ENCODE measurements around the gene WWP2. TPM values are rescaled to one million over a fixed set of nuclear protein-coding genes. Genes with fewer than 3 reads are reported as not detected.

WWP2 gene
- total RNA-seq, 1 donor from 2014 or later: 26.8 TPM

DNA sequence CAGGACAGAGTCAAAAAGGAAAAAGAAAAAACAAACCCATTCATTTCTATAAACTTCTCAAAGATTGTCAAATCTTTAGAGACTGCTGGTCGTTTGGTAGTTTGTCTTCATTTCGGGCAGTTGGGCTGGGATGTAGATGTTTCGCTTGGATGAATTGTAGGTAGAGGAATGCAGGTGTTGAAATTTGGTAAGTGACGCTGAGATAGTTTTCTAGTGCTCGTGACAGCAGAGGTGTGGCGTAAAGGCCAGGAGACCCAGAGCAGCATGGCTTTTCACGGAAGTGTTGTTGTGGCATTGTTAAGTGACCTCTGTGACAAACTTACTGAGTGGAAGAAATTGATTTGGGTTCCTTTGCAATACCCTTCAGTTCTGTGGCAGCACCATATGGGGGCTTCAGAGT lies 110.8 kb downstream of the WWP2 start:
- Histone ChIP-seq H3K4me1 (no peaks in the 10 kb centered on the region), H2AFZ (replicated peaks) (no peak overlapping the region), H3K36me3 (no peaks in the 10 kb centered on the region), H3K79me2 (ENCODE audit: low read depth) (no peaks in the 10 kb centered on the region), H3K4me3 (no peak overlapping the region), H3F3A (ENCODE audit: low read depth) (no peaks in the 10 kb centered on the region), H3K27ac (no peak overlapping the region), H3K9ac (no peak overlapping the region), H3K27me3 (no peaks in the 10 kb centered on the region), H3K4me2 (no peak overlapping the region), H3K9me3 (ENCODE audit: low read depth) (peaks cover 2% of the 10 kb centered on the region), H4K20me1 (ENCODE audit: low read depth) (no peaks in the 10 kb centered on the region)
- H3K9me3 Mint-ChIP-seq: peaks cover 12% of the 10 kb centered on the region
- peaks cover 2% of the 10 kb centered on the region for H3K27me3 Mint-ChIP-seq (ENCODE audit: insufficient read depth, low read depth)
- DNase-seq (ENCODE audit: low spot score): no peak
- no peak for TF ChIP-seq EZH2 (IDR thresholded peaks at IDR 0.05)
- TF ChIP-seq, protein P1, sequence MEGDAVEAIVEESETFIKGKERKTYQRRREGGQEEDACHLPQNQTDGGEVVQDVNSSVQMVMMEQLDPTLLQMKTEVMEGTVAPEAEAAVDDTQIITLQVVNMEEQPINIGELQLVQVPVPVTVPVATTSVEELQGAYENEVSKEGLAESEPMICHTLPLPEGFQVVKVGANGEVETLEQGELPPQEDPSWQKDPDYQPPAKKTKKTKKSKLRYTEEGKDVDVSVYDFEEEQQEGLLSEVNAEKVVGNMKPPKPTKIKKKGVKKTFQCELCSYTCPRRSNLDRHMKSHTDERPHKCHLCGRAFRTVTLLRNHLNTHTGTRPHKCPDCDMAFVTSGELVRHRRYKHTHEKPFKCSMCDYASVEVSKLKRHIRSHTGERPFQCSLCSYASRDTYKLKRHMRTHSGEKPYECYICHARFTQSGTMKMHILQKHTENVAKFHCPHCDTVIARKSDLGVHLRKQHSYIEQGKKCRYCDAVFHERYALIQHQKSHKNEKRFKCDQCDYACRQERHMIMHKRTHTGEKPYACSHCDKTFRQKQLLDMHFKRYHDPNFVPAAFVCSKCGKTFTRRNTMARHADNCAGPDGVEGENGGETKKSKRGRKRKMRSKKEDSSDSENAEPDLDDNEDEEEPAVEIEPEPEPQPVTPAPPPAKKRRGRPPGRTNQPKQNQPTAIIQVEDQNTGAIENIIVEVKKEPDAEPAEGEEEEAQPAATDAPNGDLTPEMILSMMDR (IDR thresholded peaks at IDR 0.05): no peak
- TF ChIP-seq EZH2phosphoT487 (IDR thresholded peaks at IDR 0.05): no peak
- no peaks in the 10 kb centered on the region for H3K4me1 Mint-ChIP-seq
- H3K27ac Mint-ChIP-seq: no peak overlapping the region
- H3K4me3 Mint-ChIP-seq: no peak overlapping the region
- peaks cover 22% of the 10 kb centered on the region for H3K36me3 Mint-ChIP-seq

DNA sequence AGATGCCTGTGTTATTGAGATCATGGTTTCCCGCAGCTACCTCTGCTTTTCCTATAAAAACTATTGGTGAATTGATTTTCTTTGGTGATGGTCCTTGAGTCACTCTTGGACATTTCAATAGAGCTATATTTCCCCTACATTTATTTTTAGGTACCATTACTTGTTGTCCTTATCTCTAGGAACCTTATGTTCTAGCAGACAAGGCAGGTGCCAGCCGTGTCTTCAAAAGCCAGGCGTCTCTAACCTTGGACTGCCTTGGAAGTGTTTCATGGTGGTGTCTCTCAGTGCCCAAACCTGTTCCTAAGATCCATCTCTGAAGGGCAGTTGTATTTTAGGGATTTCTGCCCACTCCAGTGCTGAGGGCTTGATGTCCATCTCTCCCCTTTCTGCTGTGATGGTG lies 111.7 kb downstream of the WWP2 start:
- Histone ChIP-seq H3K4me1 (no peaks in the 10 kb centered on the region), H3K79me2 (ENCODE audit: low read depth) (no peaks in the 10 kb centered on the region), H3K27me3 (no peaks in the 10 kb centered on the region), H3K9me3 (ENCODE audit: low read depth) (peaks cover 2% of the 10 kb centered on the region), H3K4me2 (no peak overlapping the region), H3F3A (ENCODE audit: low read depth) (no peaks in the 10 kb centered on the region), H2AFZ (replicated peaks) (no peak overlapping the region), H3K27ac (no peak overlapping the region), H3K9ac (no peak overlapping the region), H3K36me3 (no peaks in the 10 kb centered on the region), H3K4me3 (no peak overlapping the region), H4K20me1 (ENCODE audit: low read depth) (no peaks in the 10 kb centered on the region)
- H3K27me3 Mint-ChIP-seq (ENCODE audit: insufficient read depth, low read depth): peaks cover 2% of the 10 kb centered on the region
- H3K27ac Mint-ChIP-seq: no peak overlapping the region
- H3K36me3 Mint-ChIP-seq: peaks cover 26% of the 10 kb centered on the region
- H3K9me3 Mint-ChIP-seq: peaks cover 15% of the 10 kb centered on the region
- DNase-seq (ENCODE audit: low spot score): no peak
- no peaks in the 10 kb centered on the region for H3K4me1 Mint-ChIP-seq
- TF ChIP-seq, protein P1 (IDR thresholded peaks at IDR 0.05): no peak
- TF ChIP-seq EZH2 (IDR thresholded peaks at IDR 0.05) (no peak), EZH2phosphoT487 (IDR thresholded peaks at IDR 0.05) (no peak)
- H3K4me3 Mint-ChIP-seq: no peak overlapping the region

DNA sequence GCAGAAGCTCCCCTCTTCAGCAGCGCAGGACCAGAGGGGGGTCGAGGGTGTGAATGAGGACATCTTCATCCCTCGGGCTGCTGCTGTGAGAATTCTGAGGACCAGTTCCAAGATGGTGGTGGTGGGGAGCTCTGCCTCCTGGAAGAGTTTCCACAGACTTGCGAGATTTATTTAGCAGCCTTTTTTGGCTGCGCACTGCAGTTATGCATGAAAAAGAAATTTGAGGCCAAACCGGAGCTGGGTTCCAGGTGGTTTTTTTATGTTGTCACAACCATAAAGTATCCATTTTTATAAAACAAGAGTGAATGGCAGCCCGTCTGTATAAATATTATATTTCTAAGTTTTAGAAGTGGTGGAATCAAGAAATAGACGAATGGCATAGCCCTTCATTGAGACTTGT lies 112.1 kb downstream of the WWP2 start:
- DNase-seq (ENCODE audit: low spot score): no peak
- Mint-ChIP-seq H3K9me3 (peaks cover 16% of the 10 kb centered on the region), H3K27ac (no peak overlapping the region), H3K4me1 (no peaks in the 10 kb centered on the region), H3K27me3 (ENCODE audit: insufficient read depth, low read depth) (peaks cover 2% of the 10 kb centered on the region), H3K4me3 (no peak overlapping the region), H3K36me3 (peaks cover 26% of the 10 kb centered on the region)
- no peak overlapping the region for H3K9ac ChIP-seq
- H3K4me3 ChIP-seq: no peak overlapping the region
- H3K27me3 ChIP-seq: no peaks in the 10 kb centered on the region
- TF ChIP-seq, protein P1 (IDR thresholded peaks at IDR 0.05): no peak
- H3K36me3 ChIP-seq: no peaks in the 10 kb centered on the region
- no peaks in the 10 kb centered on the region for H3K79me2 ChIP-seq (ENCODE audit: low read depth)
- H3K4me1 ChIP-seq: no peaks in the 10 kb centered on the region
- H4K20me1 ChIP-seq (ENCODE audit: low read depth): no peaks in the 10 kb centered on the region
- no peaks in the 10 kb centered on the region for H3F3A ChIP-seq (ENCODE audit: low read depth)
- H3K9me3 ChIP-seq (ENCODE audit: low read depth): peaks cover 2% of the 10 kb centered on the region
- no peak overlapping the region for H2AFZ ChIP-seq (replicated peaks)
- no peak overlapping the region for H3K27ac ChIP-seq
- no peak overlapping the region for H3K4me2 ChIP-seq
